Epithelial cell of proximal tubule (primary cell): ENCODE measurements around the gene PLCB1. TPM values are rescaled to one million over a fixed set of nuclear protein-coding genes. Genes with fewer than 3 reads are reported as not detected.

Experiments used
- DNase-seq: peaks from one replicate; pipeline ENCODE4 v3.0.0-alpha.2; 2011; ENCODE audit warnings: low read depth
- H3K4me3 ChIP-seq: 2 replicates; pipeline ENCODE4 v1.5.1; 2011; ENCODE audit warnings: low read depth, mild to moderate bottlenecking, low read length
- CTCF ChIP-seq: conservative IDR thresholded peaks from 2 replicates; pipeline ENCODE4 v1.5.1; 2012; ENCODE audit warnings: low read depth, mild to moderate bottlenecking, low read length
- total RNA-seq: library from RNA; depleted of rRNA; stranded (reverse); fragments of >200 nt; gene quantifications from 2 replicates; pipeline ENCODE4 v1.2.3, GENCODE V29; 2015

The PLCB1 gene
- total RNA-seq, 1 donor from 2014 or later: 2.2 TPM

GRCh38 chr20:8168785-8169288 lies 36.8 kb downstream of the PLCB1 start:
- H3K4me3 ChIP-seq: no peak overlapping the region
- TF ChIP-seq CTCF: no peak
- DNase-seq: no peak

GRCh38 chr20:8170921-8171320 lies 38.9 kb downstream of the PLCB1 start:
- no peak for TF ChIP-seq CTCF
- DNase-seq: no peak
- no peak overlapping the region for H3K4me3 ChIP-seq

GRCh38 chr20:8172191-8172590 lies 40.1 kb downstream of the PLCB1 start:
- no peak overlapping the region for H3K4me3 ChIP-seq
- DNase-seq: no peak
- no peak for TF ChIP-seq CTCF

GRCh38 chr20:8175741-8176675 lies 43.9 kb downstream of the PLCB1 start:
- no peak for DNase-seq
- no peak overlapping the region for H3K4me3 ChIP-seq

GRCh38 chr20:8183526-8183925 lies 51.5 kb downstream of the PLCB1 start:
- DNase-seq: no peak
- no peak for TF ChIP-seq CTCF

More at GRCh38 chr20:8175741-8176675, 43.9 kb downstream of the PLCB1 start:
- TF ChIP-seq CTCF: no peak

GRCh38 chr20:8187740-8188139 lies 55.7 kb downstream of the PLCB1 start:
- no peak for DNase-seq
- no peak overlapping the region for H3K4me3 ChIP-seq
- TF ChIP-seq CTCF: no peak

More at GRCh38 chr20:8183526-8183925, 51.5 kb downstream of the PLCB1 start:
- H3K4me3 ChIP-seq: no peak overlapping the region
